CD4-positive, alpha-beta T cell treated with Interleukin-10 for 1 hour (primary cell): ENCODE data around the gene PHLDA1.

Experiments used
- DNase-seq: peaks from one replicate; pipeline ENCODE4 v3.0.0-alpha.2; 2020

PHLDA1 gene

GRCh38 chr12:76037130-76038103 lies 5.8 kb upstream of the PHLDA1 start:
- peak; percentile 79 for DNase-seq

- DNase-seq: no peak
These were observed 3.5 kb upstream of the PHLDA1 start for GRCh38 chr12:76035045-76035444.

GRCh38 chr12:76033081-76034011 lies 1.8 kb upstream of the PHLDA1 start:
- DNase-seq: no peak

GRCh38 chr12:76032043-76032981 lies 736 bp upstream of the PHLDA1 start:
- peak; percentile 44 for DNase-seq

- no peak for DNase-seq
These were observed 529 bp downstream of the PHLDA1 start for GRCh38 chr12:76031081-76031413.

- peak; percentile 65 for DNase-seq
These were observed 1.1 kb downstream of the PHLDA1 start for GRCh38 chr12:76030341-76031080.

- DNase-seq: no peak
These were observed 1.6 kb downstream of the PHLDA1 start for GRCh38 chr12:76029982-76030340.

GRCh38 chr12:76028571-76029277 lies 2.9 kb downstream of the PHLDA1 start:
- no peak for DNase-seq

GRCh38 chr12:76026643-76027063 lies 4.9 kb downstream of the PHLDA1 start:
- DNase-seq: no peak

GRCh38 chr12:76025601-76026575 lies 5.7 kb downstream of the PHLDA1 start:
- no peak for DNase-seq

- no peak for DNase-seq
These were observed 6.5 kb downstream of the PHLDA1 start for GRCh38 chr12:76024942-76025600.

- no peak for DNase-seq
These were observed 7.3 kb downstream of the PHLDA1 start for GRCh38 chr12:76024102-76024781.

- DNase-seq: no peak
These were observed 8.4 kb downstream of the PHLDA1 start for GRCh38 chr12:76023069-76023690.

- no peak for DNase-seq
These were observed 9.1 kb downstream of the PHLDA1 start for GRCh38 chr12:76022506-76022905.

GRCh38 chr12:76020731-76021672 lies 10.6 kb downstream of the PHLDA1 start:
- DNase-seq: peak; percentile 78

- peak; percentile 78 for DNase-seq
These were observed 11.3 kb downstream of the PHLDA1 start for GRCh38 chr12:76020281-76020680.

- DNase-seq: no peak
These were observed 12.9 kb downstream of the PHLDA1 start for GRCh38 chr12:76018672-76019071.
